Thoracic aorta (tissue), 2 donors: ENCODE measurements around the gene CARMIL1. TPM values are rescaled to one million over a fixed set of nuclear protein-coding genes. Genes with fewer than 3 reads are reported as not detected.

Source experiments
- ATAC-seq: fragments of 150-250 bp; one replicate; pipeline ENCODE4 v1.8.0; 2017; ENCODE audit warnings: low read depth; ENCODE audit not compliant: insufficient number of reproducible peaks, low FRiP score
- DNase-seq: peaks from one replicate; pipeline ENCODE4 v3.0.0-alpha.2; 2020; ENCODE audit warnings: low spot score
- H3K27ac ChIP-seq, 2 donors: fragments of 200-600 bp; sonication (generic); 1 replicate in 1 of 2; 2 replicates in 1 of 2; pipeline ENCODE4 v1.5.1; 2016; ENCODE audit warnings: mild to moderate bottlenecking in 2 of 2, moderate library complexity in 2 of 2
- H3K27me3 ChIP-seq: fragments of 200-600 bp; sonication (generic); replicated peaks from 2 replicates; pipeline ENCODE4 v1.6.0; 2016; ENCODE audit warnings: mild to moderate bottlenecking; ENCODE audit not compliant: insufficient read depth
- H3K36me3 ChIP-seq: fragments of 200-600 bp; sonication (generic); one replicate; pipeline ENCODE4 v1.5.1; 2016
- H3K4me1 ChIP-seq, 2 donors: fragments of 200-600 bp; sonication (generic); 1 replicate in 1 of 2; 2 replicates in 1 of 2; pipeline versions ENCODE4 v1.5.1 to v1.6.0; 2016; ENCODE audit warnings: low read depth in 2 of 2, mild to moderate bottlenecking in 1 of 2; ENCODE audit not compliant: control insufficient read depth in 1 of 2
- H3K4me3 ChIP-seq: fragments of 200-600 bp; sonication (generic); 2 replicates; pipeline ENCODE4 v1.5.1; 2016; ENCODE audit warnings: mild to moderate bottlenecking
- H3K9me3 ChIP-seq: fragments of 200-600 bp; sonication (generic); 2 replicates; pipeline ENCODE4 v1.5.1; 2016
- total RNA-seq, 2 donors: library from RNA; depleted of rRNA; stranded (reverse); fragments of >200 nt; gene quantifications; one replicate each; pipeline versions ENCODE4 v1.1.0 to v1.2.3, GENCODE V29; 2016
- TF ChIP-seq, protein P1 (sequence below): fragments of 200-600 bp; sonication (generic); IDR thresholded peaks from one replicate; pipeline ENCODE4 v1.5.1; 2019; ENCODE audit warnings: antibody characterized with exemption

CARMIL1 gene
- total RNA-seq, 2 donors from 2014 or later, result 60.4 to 63.0 TPM

DNA sequence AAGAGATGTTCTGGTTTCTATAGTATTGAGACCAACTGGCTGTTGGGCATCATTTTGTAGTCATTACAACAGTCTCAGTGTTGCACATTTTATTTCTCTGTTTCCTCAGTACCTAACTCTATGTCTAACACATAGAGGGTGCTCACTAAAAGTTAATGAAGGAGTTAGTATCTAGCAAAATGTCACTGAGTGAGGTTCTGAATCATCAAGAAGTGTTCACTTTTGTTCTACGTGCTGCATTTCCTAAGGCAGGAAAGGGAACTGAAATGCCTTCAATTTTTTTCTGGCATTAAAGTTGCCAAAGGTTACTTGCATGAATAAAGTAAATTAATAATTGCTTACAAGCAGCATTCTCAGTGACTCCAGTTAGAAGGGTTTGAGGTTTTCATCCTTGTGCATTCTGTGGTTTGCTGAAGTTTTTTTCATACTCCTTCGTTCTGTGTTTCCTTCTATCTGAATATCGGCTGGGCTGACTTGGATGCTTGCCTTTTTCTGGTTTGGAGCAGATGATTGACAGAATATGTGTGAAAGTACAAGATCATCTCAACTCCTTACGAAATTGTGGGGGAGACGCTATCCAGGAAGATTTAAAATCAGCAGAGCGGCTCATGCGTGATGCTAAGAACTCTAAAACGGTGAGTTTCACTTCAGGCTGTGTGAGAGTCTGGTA lies 258.3 kb downstream of the CARMIL1 start:
- TF ChIP-seq, protein P1, sequence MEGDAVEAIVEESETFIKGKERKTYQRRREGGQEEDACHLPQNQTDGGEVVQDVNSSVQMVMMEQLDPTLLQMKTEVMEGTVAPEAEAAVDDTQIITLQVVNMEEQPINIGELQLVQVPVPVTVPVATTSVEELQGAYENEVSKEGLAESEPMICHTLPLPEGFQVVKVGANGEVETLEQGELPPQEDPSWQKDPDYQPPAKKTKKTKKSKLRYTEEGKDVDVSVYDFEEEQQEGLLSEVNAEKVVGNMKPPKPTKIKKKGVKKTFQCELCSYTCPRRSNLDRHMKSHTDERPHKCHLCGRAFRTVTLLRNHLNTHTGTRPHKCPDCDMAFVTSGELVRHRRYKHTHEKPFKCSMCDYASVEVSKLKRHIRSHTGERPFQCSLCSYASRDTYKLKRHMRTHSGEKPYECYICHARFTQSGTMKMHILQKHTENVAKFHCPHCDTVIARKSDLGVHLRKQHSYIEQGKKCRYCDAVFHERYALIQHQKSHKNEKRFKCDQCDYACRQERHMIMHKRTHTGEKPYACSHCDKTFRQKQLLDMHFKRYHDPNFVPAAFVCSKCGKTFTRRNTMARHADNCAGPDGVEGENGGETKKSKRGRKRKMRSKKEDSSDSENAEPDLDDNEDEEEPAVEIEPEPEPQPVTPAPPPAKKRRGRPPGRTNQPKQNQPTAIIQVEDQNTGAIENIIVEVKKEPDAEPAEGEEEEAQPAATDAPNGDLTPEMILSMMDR, result no peak
- ATAC-seq (no peak), DNase-seq (no peak)

DNA sequence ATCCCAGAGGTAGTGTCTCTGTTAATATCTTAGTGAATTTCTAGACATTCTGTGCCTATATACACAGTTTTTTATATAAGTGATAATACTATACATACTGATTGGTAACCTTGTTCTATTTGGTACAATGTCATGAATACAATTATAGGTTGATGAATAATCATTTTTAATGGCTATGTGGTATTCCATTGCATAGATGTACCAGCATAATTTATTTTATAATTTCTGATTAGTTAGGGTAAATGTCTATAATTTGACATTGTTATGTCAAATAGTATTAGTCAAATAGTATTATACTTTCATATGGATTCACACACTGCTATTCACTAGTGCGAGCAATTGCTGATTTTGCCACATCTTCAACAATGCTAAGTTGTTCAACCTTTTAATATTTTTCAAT lies 262.1 kb downstream of the CARMIL1 start:
- Histone ChIP-seq H3K27me3 (no peaks in the 10 kb centered on the region), H3K36me3 (peaks cover 20% of the 10 kb centered on the region), H3K27ac (no peak overlapping the region), H3K4me3 (no peak overlapping the region), H3K9me3 (no peaks in the 10 kb centered on the region), H3K4me1 (peaks cover 7 to 14% of the 10 kb centered on the region in 2 donors)
- TF ChIP-seq, protein P1, result no peak
- ATAC-seq, result no peak
- no peak for DNase-seq

More for the DNA sequence above, 258.3 kb downstream of the CARMIL1 start:
- H3K36me3 ChIP-seq, result peaks cover 25% of the 10 kb centered on the region
- H3K27ac ChIP-seq, result no peak overlapping the region
- H3K4me1 ChIP-seq, result peaks cover 0 to 2% of the 10 kb centered on the region in 2 donors
- no peak overlapping the region for H3K4me3 ChIP-seq
- no peaks in the 10 kb centered on the region for H3K27me3 ChIP-seq
- H3K9me3 ChIP-seq, result no peaks in the 10 kb centered on the region

DNA sequence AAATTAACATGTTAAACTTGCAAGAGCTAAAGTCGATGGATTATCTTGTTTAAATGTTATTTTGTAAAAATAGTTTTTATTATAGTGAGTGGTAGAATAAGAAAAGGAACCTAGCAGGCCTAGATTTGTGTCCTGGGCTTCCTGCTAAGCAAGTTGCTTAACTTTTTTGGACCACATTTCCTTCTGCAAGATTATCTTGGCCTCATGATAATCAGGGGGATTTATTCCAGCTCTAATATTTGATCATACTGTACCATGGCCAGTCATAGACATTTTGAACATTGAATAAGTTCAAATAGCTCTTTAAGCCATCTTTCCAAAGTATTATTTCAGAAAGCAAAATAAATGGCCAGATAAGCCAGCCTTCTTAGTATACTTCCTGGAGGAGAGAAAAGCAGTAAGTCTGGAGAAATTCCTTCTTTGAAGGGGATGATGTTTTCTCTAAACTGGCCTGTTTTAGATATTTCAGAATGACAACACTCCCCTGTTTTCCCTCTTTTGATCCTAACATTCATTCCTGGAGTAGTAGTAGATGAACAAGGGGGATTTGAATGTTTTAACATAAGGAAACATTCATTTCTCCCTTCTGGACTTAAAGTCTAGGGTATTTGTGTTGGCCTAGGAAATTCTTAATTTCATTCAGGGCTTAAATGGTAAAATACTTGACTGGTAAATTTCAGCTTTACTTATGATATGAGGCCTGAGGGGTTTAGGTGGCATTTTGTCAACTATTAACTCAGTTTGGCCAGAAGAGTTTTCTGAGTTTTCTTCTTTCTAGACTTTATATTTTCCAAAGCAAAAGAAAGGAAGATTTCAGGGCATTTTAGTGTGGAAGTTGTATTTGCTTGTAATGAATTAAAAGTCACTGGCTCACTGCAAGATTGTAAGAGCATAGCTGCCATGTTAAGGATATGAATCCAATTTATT lies 264.1 kb downstream of the CARMIL1 start:
- Histone ChIP-seq H3K27me3 (no peaks in the 10 kb centered on the region), H3K4me1 (peaks cover 10 to 26% of the 10 kb centered on the region in 2 donors), H3K36me3 (peaks cover 19% of the 10 kb centered on the region), H3K27ac (no peak overlapping the region), H3K4me3 (no peak overlapping the region), H3K9me3 (no peaks in the 10 kb centered on the region)
- DNase-seq (no peak), ATAC-seq (no peak)
- TF ChIP-seq, protein P1, result no peak

DNA sequence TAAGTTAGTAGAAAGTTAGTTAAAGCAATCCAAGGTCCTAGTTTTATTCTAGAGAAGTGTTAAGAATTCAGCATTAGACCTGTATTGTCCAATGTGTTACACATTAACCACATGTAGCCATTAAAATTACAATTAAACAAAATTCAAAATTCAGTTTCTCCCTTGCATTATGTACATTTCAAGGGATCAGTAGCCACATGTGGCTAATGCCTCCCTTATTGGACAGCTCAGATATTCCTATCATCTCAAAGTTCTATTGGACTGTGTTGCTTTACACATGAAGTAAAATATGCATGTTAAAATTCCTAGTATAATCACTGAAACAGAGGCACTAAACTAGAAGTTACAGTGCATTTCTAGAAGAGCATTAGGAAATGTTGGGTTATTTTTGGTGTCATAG lies 265.7 kb downstream of the CARMIL1 start:
- Histone ChIP-seq H3K27ac (no peak overlapping the region), H3K27me3 (no peaks in the 10 kb centered on the region), H3K9me3 (no peaks in the 10 kb centered on the region), H3K4me3 (no peak overlapping the region), H3K4me1 (peaks cover 10 to 30% of the 10 kb centered on the region in 2 donors), H3K36me3 (peaks cover 5% of the 10 kb centered on the region)
- DNase-seq, result no peak
- no peak for ATAC-seq
- TF ChIP-seq, protein P1, result no peak

DNA sequence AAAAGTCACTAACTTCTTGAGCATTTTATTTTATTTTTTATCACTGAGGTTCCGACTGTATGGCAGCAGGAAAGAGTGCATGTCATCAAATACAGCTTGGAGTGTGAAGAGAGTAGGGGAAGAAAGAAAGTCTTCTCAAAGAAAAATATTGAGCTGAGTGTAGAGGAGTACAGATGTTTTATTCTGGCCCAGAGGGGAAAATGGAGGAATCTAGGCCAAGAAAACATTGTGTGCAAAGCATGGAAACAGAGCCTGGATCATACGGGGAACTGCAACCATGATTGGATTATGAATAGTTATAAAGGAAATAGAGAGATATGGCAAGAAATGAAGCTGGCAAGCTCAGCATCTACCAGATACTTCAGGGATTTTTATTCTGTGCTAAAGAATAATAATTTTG lies 268.6 kb downstream of the CARMIL1 start:
- TF ChIP-seq, protein P1, result no peak

More for the DNA sequence above, 268.6 kb downstream of the CARMIL1 start:
- ATAC-seq, result no peak
- Histone ChIP-seq H3K27me3 (no peaks in the 10 kb centered on the region), H3K4me3 (no peak overlapping the region), H3K9me3 (no peaks in the 10 kb centered on the region), H3K36me3 (no peaks in the 10 kb centered on the region), H3K27ac (no peak overlapping the region), H3K4me1 (peaks cover 9 to 26% of the 10 kb centered on the region in 2 donors)
- DNase-seq, result no peak
